GM19025 (cell line): ENCODE measurements around the gene PRDM10.

Experiments used
- ATAC-seq: cut with Tn5 transposase; IDR thresholded peaks from one replicate; pipeline ENCODE4 v1.9.1; 2021; ENCODE audit warnings: mild to moderate bottlenecking, low read depth, moderate library complexity; ENCODE audit not compliant: unreplicated experiment

The PRDM10 gene

DNA sequence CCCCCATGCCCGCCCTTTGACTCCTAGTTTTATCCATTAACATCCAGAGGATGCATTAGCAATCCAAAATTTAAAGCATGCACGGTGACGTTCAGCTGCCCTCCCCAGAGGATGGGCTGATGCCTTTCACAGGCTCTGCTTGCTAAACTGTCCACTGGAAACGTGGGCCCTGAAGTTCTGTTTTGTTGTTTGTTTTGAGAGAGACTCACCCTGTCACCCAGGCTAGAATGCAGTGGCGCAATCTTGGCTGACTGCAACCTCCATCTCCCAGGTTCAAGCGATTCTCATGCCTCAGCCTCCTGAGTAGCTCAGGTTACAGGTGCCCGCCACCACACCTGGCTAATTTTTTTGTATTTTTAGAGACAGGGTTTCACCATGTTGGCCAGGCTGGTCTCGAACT, 146.6 kb downstream of the PRDM10 start:
- no peak for ATAC-seq

DNA sequence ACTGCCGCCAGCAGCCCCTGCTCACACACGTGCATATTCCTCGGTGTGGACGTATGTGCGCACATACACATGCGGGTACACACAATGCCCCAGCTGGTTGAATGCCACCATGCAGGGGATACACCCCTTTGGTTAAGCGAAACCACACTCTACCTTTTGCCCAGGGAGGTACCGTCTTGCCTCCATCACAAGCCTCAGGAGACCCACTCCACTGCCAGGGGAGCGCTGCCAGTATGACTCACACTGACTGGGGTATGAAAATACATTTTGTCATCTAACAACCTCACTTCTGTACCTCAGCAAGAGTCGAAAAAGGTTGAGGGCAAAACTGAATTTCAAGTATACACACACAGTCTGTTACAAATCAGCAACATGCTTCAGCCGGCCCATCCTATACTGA, 147.5 kb downstream of the PRDM10 start:
- no peak for ATAC-seq

DNA sequence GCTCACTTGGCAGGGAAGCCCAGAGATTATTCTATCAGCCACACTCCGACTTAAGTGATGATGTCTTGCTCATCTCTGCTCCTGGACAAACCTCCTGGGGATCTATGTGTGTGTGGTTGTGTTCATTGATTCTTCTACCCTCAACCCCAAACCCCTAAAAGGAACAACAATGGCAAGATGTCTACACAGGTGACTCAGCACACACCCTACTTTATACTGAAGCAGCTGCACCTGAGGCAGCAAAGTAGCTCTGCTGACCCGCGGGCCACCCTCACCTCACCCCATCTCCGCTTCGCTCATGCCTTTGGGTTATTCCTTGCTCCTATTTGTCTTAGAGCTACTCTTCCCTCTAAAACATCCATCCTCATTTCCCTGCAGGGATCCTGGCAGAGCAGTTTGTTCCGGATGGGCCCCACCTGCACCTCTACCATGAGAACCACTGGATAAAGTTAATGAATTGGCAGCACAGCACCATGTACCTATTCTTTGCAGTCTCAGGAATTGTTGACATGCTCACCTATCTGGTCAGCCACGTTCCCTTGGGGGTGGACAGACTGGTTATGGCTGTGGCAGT, 148.3 kb downstream of the PRDM10 start:
- ATAC-seq, result no peak

DNA sequence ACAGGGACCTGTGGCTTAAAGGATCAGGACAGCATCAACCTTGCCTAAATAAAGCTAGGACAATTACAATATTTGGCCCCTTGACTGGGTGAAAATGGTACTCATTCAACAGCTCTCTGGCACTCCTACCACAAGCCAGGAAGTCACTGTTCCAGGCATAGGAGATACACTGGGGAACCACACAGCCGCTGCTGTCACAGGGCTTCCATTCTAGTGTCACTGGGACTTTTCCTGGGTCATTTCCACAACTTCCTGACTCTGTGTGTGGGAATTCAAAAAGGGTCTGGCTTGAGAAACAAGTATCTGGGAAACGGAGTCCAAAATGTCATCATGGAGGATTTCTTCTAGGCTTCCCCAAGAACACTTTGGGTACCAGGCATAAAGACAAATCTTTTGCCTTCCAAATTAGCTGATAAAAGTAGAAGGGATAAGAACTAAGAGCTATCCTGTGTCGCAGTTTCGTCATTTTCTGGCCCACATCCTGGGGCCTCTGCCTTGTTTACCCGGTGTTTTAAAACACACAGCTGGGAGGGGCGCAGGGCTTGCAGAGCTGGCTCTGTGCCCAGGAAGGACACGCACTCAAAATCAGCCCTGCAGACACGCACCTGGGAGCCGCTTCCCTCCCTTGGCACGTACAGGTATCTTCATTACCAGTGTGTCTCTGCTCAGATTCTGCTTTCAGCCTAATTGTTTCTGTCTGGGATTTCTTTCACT, 149.0 kb downstream of the PRDM10 start:
- no peak for ATAC-seq

DNA sequence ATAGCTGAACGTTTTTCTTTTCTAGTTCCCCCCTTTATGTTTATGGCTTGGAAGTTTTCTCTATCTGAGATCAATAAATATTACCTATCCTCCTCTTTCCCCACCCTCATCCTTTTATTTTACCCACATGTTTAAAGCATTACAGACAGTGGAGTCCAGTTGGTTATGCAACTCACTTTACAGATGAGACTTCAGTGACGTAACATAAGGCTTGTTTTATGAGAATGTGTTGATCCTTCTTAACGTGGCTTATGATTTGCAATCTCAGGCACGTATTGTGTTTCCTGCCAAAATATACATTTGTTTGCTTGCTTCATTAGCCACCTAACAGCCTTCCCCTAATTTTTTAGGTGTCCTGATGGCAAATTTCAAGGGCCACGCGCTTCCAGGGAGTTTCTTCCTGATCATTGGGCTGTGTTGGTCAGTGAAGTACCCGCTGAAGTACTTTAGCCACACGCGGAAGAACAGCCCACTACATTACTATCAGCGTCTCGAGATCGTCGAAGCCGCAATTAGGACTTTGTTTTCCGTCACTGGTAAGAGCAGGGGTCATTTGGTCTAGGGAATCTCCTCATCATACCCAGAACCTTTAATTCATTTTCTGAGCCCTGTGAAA, 150.4 kb downstream of the PRDM10 start:
- no peak for ATAC-seq
